ENCODE results near the gene MRPS33.

The MRPS33 gene

DNA sequence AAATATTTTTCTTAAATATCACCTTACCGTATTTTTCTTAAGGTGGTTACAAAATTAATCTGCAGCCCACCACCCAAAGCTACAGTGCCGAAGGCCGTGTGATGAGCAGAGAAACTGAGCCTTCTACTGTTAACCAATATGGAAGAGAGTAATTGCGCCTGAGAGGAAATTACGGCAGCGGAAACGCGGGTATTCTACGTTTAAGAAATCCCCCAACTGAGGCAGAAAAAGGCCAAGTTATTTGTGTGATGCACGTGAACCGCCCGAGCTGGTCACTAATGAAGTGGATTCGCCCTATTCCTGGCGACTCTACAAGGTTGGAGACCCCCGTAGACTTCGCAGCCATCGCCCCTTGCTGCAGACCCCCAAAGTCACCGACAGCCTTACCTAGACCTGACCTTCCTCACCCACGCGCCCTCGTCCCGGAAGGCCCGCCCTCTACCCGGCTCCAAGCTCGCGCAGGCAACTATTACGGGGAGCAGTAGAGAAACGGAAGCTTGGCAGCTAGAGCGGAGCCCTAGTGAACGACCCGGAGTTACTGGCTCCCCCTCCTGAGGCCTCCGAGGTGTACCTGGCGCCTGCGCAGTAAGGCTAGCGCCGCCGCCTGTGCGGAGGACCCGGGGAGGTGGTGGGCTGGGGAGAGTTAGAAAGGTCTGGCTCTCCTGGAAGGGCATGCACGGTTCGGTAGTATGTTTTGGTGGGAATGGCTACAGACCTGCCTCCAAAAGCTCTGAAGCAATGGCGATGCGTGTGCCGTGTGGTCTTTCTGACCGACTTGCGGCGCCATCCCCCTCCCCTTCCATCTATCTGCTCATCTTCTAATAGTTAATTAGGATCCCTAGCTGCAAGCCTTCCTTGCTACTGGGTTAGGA is at the start of gene MRPS33:
Gene MRPS33, minus strand, starts transcription at position 429 of the 872 bp plus-strand sequence. CDS start 4,319 bp downstream, outside the sequence.
- DNase-seq (ENCODE audit: low read depth): peak; percentile 96
- H3K4me3 ChIP-seq (ENCODE audit: low read length): peak within 1 kb of the TSS; percentile 89
- TF ChIP-seq, protein P1, sequence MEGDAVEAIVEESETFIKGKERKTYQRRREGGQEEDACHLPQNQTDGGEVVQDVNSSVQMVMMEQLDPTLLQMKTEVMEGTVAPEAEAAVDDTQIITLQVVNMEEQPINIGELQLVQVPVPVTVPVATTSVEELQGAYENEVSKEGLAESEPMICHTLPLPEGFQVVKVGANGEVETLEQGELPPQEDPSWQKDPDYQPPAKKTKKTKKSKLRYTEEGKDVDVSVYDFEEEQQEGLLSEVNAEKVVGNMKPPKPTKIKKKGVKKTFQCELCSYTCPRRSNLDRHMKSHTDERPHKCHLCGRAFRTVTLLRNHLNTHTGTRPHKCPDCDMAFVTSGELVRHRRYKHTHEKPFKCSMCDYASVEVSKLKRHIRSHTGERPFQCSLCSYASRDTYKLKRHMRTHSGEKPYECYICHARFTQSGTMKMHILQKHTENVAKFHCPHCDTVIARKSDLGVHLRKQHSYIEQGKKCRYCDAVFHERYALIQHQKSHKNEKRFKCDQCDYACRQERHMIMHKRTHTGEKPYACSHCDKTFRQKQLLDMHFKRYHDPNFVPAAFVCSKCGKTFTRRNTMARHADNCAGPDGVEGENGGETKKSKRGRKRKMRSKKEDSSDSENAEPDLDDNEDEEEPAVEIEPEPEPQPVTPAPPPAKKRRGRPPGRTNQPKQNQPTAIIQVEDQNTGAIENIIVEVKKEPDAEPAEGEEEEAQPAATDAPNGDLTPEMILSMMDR (IDR thresholded peaks at IDR 0.05; ENCODE audit: insufficient read depth, low read depth, low read length, missing control alignments): peak; percentile 73

DNA sequence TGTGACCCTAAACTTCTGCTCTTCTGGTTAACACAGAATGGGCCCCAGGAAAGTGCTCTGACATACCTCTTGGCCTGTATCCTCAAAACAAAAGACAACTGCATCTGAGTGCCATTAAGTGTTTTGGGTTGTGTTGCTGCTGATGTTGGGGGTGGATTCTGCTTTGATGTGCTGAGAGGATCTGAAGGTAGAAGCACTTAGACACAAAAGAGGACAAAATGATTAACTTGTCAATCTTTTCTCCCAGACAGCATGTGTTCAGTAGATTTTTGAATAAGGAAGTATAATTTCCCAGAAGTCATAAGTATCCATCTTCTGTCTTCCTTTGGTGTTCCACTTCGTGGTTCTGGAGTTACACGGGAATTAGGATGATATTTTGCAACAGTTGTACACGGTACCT is 43.0 kb upstream of the MRPS33 start:
- H3K4me3 ChIP-seq (ENCODE audit: low read length): no peak overlapping the region
- no peak for DNase-seq (ENCODE audit: low read depth)
- TF ChIP-seq, protein P1 (IDR thresholded peaks at IDR 0.05; ENCODE audit: insufficient read depth, low read depth, low read length, missing control alignments): no peak

DNA sequence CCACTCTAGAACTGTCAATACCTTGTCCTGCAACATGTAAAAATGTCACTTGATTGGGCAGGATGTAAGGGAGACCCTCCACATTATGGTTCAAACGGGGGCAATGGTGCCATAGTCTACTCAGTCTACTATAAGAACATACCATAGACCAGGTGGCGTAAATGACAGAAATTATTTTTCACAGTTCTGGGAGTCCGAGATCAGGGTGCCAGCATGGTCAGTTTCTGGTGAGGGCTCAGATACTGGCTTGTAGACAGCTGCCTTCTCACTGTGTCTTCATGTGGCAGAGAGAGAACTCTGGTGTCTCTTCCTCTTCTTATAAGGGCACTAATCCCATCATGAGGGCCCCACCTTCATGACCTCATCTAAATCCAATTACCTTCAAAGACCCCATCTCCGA is 40.4 kb upstream of the MRPS33 start:
- TF ChIP-seq, protein P1 (IDR thresholded peaks at IDR 0.05; ENCODE audit: insufficient read depth, low read depth, low read length, missing control alignments): no peak
- no peak overlapping the region for H3K4me3 ChIP-seq (ENCODE audit: low read length)
- no peak for DNase-seq (ENCODE audit: low read depth)

DNA sequence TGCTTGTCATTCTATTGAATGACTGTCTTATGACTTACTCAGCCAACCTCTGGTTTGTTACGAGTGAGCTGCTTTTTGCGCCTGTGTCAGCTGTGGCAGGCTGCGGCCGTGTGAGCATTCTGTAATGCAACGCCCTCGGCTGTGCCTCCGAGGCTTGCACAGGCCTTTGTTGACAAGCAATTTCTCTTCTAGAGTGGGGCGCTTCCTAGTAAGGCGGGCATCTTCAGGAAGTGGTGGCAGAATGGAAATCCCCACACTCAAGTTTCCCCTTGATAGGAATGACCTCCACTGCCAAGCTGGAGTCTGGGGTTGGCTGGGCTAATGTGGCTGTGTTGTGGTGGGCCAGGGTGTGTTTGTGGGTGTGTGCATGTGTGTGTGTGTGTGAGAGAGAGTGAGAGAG is 38.9 kb upstream of the MRPS33 start:
- no peak overlapping the region for H3K4me3 ChIP-seq (ENCODE audit: low read length)
- TF ChIP-seq, protein P1 (IDR thresholded peaks at IDR 0.05; ENCODE audit: insufficient read depth, low read depth, low read length, missing control alignments): no peak
- DNase-seq (ENCODE audit: low read depth): peak; percentile 21

DNA sequence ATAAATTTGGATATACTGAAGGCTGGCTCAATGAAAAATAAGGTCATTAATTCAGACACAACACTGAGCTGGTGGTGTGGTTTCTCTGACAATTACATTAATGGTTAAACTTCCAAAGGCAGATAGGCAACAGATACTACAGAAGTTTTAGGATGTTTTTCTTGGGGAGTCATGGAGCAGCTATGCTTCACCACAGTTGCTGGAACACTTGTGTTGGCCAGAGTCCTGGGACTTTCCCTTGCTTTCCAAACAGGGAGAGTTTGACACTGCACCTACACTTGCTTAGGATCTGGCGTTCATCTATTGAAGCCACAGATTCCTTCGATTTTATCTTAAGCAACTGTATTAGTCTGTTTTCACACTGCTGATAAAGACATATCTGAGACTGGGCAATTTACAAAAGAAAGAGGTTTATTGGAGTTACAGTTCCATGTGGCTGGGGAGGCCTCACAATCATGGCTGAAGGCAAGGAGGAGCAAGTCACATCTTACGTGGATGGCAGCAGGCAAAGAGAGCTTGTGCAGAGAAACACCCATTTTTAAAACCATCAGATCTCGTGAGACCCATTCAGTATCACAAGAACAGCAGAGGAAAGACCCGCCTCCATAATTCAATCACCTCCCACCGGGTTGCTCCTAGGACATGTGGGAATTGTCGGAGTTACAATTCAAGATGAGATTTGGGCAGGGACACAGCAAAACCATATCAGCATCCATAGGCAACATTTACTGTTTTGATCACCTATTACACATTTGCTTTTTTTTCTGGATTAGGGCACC is 31.3 kb upstream of the MRPS33 start:
- no peak for DNase-seq (ENCODE audit: low read depth)
- TF ChIP-seq, protein P1 (IDR thresholded peaks at IDR 0.05; ENCODE audit: insufficient read depth, low read depth, low read length, missing control alignments): no peak

DNA sequence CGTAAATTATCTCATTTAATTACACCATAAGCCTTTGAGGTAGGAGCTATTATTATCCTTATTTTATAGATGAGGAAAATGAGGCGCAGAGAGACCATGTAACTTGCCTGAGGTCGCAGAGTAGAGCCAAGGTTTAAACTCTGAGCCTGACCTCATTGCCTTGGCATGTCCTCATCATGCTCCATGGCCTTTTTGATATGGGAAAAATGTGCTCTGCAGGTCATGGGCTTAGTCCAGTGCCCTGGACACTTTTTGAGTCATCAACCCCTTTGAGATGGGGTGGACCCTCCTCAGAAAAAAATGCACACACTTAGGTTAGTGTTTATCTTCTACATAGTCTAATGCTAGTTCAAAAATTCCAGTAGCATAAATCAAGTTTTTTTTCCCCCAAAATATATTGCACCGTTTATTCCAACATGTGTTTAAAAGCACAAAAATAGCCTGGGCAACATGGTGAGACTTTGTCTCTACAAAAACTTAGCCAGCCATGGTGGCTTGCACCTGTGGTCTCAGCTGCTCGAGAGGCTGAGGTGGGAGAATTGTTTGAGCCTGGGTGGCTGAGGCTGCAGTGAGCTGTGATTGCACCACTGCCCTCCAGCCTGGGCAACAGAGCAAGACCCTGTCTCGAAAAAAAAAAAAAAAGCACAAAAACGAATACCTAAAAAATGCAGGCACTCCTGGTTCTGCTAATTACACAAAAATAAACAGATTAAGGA is 30.5 kb upstream of the MRPS33 start:
- TF ChIP-seq, protein P1 (IDR thresholded peaks at IDR 0.05; ENCODE audit: insufficient read depth, low read depth, low read length, missing control alignments): no peak
- H3K4me3 ChIP-seq (ENCODE audit: low read length): no peak overlapping the region
- no peak for DNase-seq (ENCODE audit: low read depth)

More for the DNA sequence above, 31.3 kb upstream of the MRPS33 start:
- H3K4me3 ChIP-seq (ENCODE audit: low read length): no peak overlapping the region

All from epithelial cell of esophagus (primary cell).